ENCODE results near the gene FIP1L1. TPM values are rescaled to one million over a fixed set of nuclear protein-coding genes. Genes with fewer than 3 reads are reported as not detected.

The FIP1L1 gene
- total RNA-seq, 1 donor from 2014 or later: 56.8 TPM

DNA sequence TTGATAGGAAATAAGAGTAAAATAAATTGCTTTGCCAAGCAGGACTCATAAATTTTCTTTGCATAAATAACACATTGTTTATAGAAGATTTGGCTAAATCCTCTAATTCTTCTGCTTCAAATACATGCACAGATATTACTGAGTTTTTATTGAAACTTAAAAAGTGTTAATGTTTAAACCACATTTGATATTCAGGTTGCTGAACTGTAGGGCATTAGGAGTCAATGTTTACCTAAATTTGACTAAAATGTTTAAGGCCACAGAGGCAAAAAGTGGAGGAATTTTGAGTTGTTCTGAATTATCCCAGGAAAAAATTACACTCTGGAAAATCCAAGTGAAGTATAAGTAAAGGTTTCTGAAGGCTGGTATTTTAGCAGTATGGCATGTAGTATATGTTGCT, 78.7 kb downstream of the FIP1L1 start:
- no peak overlapping the region for H3K4me3 Mint-ChIP-seq (ENCODE audit: unreplicated experiment)
- TF ChIP-seq, protein P1, sequence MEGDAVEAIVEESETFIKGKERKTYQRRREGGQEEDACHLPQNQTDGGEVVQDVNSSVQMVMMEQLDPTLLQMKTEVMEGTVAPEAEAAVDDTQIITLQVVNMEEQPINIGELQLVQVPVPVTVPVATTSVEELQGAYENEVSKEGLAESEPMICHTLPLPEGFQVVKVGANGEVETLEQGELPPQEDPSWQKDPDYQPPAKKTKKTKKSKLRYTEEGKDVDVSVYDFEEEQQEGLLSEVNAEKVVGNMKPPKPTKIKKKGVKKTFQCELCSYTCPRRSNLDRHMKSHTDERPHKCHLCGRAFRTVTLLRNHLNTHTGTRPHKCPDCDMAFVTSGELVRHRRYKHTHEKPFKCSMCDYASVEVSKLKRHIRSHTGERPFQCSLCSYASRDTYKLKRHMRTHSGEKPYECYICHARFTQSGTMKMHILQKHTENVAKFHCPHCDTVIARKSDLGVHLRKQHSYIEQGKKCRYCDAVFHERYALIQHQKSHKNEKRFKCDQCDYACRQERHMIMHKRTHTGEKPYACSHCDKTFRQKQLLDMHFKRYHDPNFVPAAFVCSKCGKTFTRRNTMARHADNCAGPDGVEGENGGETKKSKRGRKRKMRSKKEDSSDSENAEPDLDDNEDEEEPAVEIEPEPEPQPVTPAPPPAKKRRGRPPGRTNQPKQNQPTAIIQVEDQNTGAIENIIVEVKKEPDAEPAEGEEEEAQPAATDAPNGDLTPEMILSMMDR (IDR thresholded peaks at IDR 0.05; ENCODE audit: partially characterized antibody, unreplicated experiment): no peak
- H3K4me1 Mint-ChIP-seq (ENCODE audit: low read depth, unreplicated experiment): no peaks in the 10 kb centered on the region
- H3K36me3 Mint-ChIP-seq (ENCODE audit: unreplicated experiment): no peaks in the 10 kb centered on the region
- H3K9me3 Mint-ChIP-seq (ENCODE audit: unreplicated experiment): no peaks in the 10 kb centered on the region
- DNase-seq: no peak
- no peak overlapping the region for H3K27ac Mint-ChIP-seq (ENCODE audit: unreplicated experiment)
- no peaks in the 10 kb centered on the region for H3K27me3 Mint-ChIP-seq (ENCODE audit: unreplicated experiment)

DNA sequence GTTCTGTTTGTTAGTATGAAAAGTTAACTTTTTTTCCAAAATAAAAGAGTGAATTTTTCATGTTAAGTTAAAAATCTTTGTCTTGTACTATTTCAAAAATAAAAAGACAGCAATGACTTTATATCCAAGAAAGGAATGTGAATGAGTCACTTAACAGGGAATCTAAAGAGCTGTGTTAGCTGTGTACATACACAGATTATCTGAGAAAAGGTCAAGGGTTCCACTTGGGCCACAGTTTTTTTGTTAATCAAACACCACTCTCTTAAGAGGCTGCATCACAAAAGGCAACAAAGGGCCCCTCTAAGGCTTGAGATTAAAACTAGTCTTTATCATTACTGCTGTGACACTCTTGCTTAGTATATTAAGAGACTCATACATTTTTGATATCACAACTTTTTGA, 82.1 kb downstream of the FIP1L1 start:
- H3K27me3 Mint-ChIP-seq (ENCODE audit: unreplicated experiment): no peaks in the 10 kb centered on the region
- TF ChIP-seq, protein P1 (IDR thresholded peaks at IDR 0.05; ENCODE audit: partially characterized antibody, unreplicated experiment): no peak
- H3K9me3 Mint-ChIP-seq (ENCODE audit: unreplicated experiment): no peaks in the 10 kb centered on the region
- H3K27ac Mint-ChIP-seq (ENCODE audit: unreplicated experiment): no peak overlapping the region
- no peak overlapping the region for H3K4me3 Mint-ChIP-seq (ENCODE audit: unreplicated experiment)
- no peak for DNase-seq
- H3K36me3 Mint-ChIP-seq (ENCODE audit: unreplicated experiment): no peaks in the 10 kb centered on the region
- no peaks in the 10 kb centered on the region for H3K4me1 Mint-ChIP-seq (ENCODE audit: low read depth, unreplicated experiment)

DNA sequence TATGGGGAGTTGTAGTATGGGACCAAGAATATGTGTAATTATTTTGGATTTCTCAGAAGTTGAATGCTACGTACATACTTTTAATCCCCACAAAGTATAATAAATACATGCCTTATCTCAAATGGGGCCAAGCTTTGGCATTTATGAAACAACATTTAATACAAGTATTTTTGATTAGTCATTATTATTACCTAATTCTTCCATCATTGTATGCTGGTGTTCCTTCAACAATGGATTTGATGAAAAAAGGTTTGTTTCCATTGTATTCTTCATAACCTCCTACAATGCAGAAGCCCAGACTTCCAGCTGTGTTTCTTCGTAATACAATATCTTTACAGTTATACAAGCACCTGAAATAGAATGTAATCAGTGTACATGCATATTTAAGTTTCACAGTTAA, 83.8 kb downstream of the FIP1L1 start:
- TF ChIP-seq, protein P1 (IDR thresholded peaks at IDR 0.05; ENCODE audit: partially characterized antibody, unreplicated experiment): no peak
- Mint-ChIP-seq H3K4me3 (ENCODE audit: unreplicated experiment) (no peak overlapping the region), H3K4me1 (ENCODE audit: low read depth, unreplicated experiment) (no peaks in the 10 kb centered on the region), H3K9me3 (ENCODE audit: unreplicated experiment) (no peaks in the 10 kb centered on the region), H3K27ac (ENCODE audit: unreplicated experiment) (no peak overlapping the region), H3K36me3 (ENCODE audit: unreplicated experiment) (no peaks in the 10 kb centered on the region), H3K27me3 (ENCODE audit: unreplicated experiment) (no peaks in the 10 kb centered on the region)
- no peak for DNase-seq

DNA sequence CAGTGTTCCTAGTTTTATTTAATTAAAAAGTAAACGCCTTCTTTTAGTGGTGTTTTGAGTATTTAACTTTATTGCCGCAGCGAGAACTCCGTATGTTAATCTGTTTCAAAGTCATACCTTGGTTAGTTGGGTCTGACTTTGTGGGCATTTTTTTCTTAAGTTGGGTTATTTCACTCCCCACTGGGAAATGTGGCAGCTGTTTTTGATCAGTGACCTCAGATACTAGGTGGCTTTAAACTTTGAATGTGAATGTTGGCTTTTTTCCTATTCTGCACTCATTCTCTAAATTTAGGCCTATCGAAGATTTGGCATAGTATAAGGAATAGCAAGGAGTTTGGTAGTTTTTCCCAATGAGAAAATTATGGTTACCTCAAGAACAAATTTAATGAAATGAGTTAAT, 85.9 kb downstream of the FIP1L1 start:
- TF ChIP-seq, protein P1 (IDR thresholded peaks at IDR 0.05; ENCODE audit: partially characterized antibody, unreplicated experiment): no peak
- peaks cover 4% of the 10 kb centered on the region for H3K9me3 Mint-ChIP-seq (ENCODE audit: unreplicated experiment)
- H3K27me3 Mint-ChIP-seq (ENCODE audit: unreplicated experiment): no peaks in the 10 kb centered on the region
- H3K4me1 Mint-ChIP-seq (ENCODE audit: low read depth, unreplicated experiment): no peaks in the 10 kb centered on the region
- no peak overlapping the region for H3K4me3 Mint-ChIP-seq (ENCODE audit: unreplicated experiment)
- no peak overlapping the region for H3K27ac Mint-ChIP-seq (ENCODE audit: unreplicated experiment)
- peaks cover 10% of the 10 kb centered on the region for H3K36me3 Mint-ChIP-seq (ENCODE audit: unreplicated experiment)
- no peak for DNase-seq

DNA sequence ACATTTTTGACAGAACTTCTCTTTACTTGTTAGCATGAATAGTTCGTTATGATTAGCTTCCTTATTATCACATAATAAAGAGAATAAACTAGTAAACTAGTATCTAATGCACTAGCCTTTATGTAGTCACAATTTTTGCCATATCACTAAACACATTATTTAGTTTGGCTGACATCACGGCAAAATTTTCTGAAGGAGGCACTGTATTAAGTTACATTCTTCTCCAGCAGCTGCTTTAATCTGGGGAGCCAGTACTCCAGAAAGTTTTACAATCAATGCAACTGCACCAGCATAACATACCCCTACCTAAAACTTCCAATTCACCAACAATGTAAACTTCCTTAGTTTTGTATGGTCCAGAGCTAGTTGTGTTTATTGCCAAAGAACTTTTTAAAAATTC, 87.8 kb downstream of the FIP1L1 start:
- TF ChIP-seq, protein P1 (IDR thresholded peaks at IDR 0.05; ENCODE audit: partially characterized antibody, unreplicated experiment): no peak

More for the DNA sequence above, 87.8 kb downstream of the FIP1L1 start:
- Mint-ChIP-seq H3K36me3 (ENCODE audit: unreplicated experiment) (peaks cover 10% of the 10 kb centered on the region), H3K4me3 (ENCODE audit: unreplicated experiment) (no peak overlapping the region), H3K9me3 (ENCODE audit: unreplicated experiment) (peaks cover 4% of the 10 kb centered on the region), H3K27me3 (ENCODE audit: unreplicated experiment) (no peaks in the 10 kb centered on the region), H3K27ac (ENCODE audit: unreplicated experiment) (no peak overlapping the region), H3K4me1 (ENCODE audit: low read depth, unreplicated experiment) (no peaks in the 10 kb centered on the region)
- DNase-seq: no peak
